GM13977 (cell line): ENCODE data around the gene ALKBH3.

ENCODE experiments used
- DNase-seq: peaks from one replicate; pipeline ENCODE4 v3.0.0; 2012; ENCODE audit warnings: low spot score
- in situ Hi-C: fragments of 300-500 bp; cut with MboI; formaldehyde crosslinking; loops from one replicate; pipeline ENCODE4 v1.12.0; 2022; ENCODE audit warnings: low sequenced_read_pairs, low pct_unique_long_range_greater_than_20kb, mixed read lengths, inconsistent platforms; ENCODE audit not compliant: unreplicated experiment
- TF ChIP-seq, protein P1 (sequence below): IDR thresholded peaks from 2 replicates; pipeline ENCODE4 v1.5.1; 2012; ENCODE audit warnings: mild to moderate bottlenecking, control low read depth; ENCODE audit not compliant: insufficient read depth; ENCODE audit errors: extremely low read depth, missing control alignments

The ALKBH3 gene

DNA sequence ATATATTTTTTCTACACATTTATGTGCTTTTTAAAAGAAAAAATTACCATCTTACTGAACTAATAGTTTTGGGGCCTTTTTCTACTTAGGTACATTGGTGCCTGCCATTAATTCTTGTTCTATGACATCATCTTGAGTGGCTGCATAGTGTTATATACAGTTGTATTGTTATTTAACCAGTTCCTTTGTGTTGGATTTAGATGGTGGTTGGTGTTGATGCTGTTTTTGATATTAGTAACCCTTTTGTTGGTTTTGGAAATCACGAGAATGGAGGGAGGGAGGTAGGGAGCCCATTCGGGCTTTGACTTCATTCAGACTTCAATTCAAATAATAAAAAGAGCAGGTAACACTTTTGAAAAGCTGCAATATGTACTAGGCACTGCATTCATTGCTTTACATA, 46.4 kb downstream of the ALKBH3 start:
- in situ Hi-C loops, result no loop called here
- TF ChIP-seq, protein P1, sequence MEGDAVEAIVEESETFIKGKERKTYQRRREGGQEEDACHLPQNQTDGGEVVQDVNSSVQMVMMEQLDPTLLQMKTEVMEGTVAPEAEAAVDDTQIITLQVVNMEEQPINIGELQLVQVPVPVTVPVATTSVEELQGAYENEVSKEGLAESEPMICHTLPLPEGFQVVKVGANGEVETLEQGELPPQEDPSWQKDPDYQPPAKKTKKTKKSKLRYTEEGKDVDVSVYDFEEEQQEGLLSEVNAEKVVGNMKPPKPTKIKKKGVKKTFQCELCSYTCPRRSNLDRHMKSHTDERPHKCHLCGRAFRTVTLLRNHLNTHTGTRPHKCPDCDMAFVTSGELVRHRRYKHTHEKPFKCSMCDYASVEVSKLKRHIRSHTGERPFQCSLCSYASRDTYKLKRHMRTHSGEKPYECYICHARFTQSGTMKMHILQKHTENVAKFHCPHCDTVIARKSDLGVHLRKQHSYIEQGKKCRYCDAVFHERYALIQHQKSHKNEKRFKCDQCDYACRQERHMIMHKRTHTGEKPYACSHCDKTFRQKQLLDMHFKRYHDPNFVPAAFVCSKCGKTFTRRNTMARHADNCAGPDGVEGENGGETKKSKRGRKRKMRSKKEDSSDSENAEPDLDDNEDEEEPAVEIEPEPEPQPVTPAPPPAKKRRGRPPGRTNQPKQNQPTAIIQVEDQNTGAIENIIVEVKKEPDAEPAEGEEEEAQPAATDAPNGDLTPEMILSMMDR, result no peak

GRCh38 chr11:43927925-43928707, 47.5 kb downstream of the ALKBH3 start:
- no peak for DNase-seq
- TF ChIP-seq, protein P1, result no peak
- in situ Hi-C loops, result no loop called here

More for the DNA sequence above, 46.4 kb downstream of the ALKBH3 start:
- DNase-seq, result no peak

- peak; percentile 9 for DNase-seq
- in situ Hi-C loops, result no loop called here
These were observed 48.1 kb downstream of the ALKBH3 start for GRCh38 chr11:43928721-43929120.

GRCh38 chr11:43930868-43931716, 50.5 kb downstream of the ALKBH3 start:
- in situ Hi-C loops, result no loop called here
- TF ChIP-seq, protein P1, result no peak
- no peak for DNase-seq

More at GRCh38 chr11:43928721-43929120, 48.1 kb downstream of the ALKBH3 start:
- TF ChIP-seq, protein P1, result no peak

GRCh38 chr11:43931717-43932039, 51.0 kb downstream of the ALKBH3 start:
- TF ChIP-seq, protein P1, result no peak
- in situ Hi-C loops, result no loop called here
- DNase-seq, result no peak

GRCh38 chr11:43933226-43933607, 52.6 kb downstream of the ALKBH3 start:
- DNase-seq, result no peak
- in situ Hi-C loops, result no loop called here
- TF ChIP-seq, protein P1, result no peak
